Glomerular endothelial cell (primary cell): ENCODE data around the gene AOAH. TPM values are rescaled to one million over a fixed set of nuclear protein-coding genes. Genes with fewer than 3 reads are reported as not detected.

Source experiments
- DNase-seq: peaks from one replicate; pipeline ENCODE4 v3.0.0-alpha.2; 2011; ENCODE audit warnings: low read depth, low spot score; ENCODE audit errors: extremely low read depth
- total RNA-seq: library from RNA; depleted of rRNA; stranded (reverse); fragments of >200 nt; gene quantifications from 2 replicates; pipeline ENCODE4 v1.2.3, GENCODE V29; 2015

The AOAH gene
- total RNA-seq, 1 donor from 2014 or later, result 0.64 TPM

DNA sequence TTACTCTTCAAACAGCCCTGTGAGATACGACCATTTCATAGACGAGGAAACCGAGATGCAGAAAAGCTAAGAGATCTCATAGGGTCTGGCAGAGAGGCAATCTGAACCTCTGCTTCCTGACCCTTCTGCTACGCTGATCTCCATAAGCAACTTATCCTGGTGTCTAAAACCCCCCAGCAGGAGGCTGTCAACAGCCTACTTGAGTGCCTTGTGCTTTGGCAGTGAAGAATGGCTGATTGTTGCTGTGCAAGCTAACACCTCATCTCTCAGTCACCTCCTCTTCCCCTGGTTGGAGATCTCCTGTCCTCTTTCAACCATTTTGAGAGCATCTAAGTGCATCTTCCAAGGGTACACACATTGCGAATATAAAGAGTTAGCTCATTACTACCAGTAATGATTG, 86.2 kb downstream of the AOAH start:
- DNase-seq, result no peak

DNA sequence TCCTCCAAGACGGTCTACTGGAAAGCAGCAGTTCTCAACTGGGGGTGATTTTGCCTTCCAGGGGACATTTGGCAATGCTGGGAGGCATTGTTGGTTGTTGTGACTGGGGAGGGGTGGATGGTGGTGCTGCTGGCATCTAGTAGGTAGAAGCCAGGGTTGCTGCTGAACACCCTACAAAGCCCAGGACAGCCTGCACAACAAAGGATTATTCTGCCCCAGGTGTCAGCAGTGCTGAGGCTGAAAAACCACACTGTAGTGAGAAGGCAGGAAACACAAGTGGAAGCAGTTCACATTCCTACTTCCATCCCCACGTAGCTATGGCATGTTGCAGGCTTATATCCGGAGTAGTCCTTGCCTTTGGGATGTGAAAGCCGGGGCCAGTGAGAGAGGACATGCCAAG, 86.9 kb downstream of the AOAH start:
- no peak for DNase-seq

DNA sequence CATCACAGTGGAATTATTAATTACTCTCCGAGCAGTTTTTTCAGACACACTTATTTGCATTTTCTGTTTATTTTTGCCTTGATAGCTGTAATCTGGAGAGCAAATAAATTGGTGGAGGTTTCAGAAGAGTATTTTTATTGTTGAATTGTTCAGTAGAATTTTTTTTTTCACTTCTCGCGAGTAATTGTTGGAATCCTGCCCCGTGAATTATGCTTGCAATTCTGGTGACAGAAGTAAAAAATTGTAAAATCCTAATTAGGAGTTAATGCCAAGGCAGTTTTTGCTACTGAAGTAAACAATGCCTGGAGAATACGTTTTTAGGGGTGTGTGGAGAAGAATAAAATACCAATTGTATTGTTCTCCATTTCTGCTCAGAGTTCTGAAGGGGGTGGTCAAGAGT, 88.2 kb downstream of the AOAH start:
- no peak for DNase-seq

DNA sequence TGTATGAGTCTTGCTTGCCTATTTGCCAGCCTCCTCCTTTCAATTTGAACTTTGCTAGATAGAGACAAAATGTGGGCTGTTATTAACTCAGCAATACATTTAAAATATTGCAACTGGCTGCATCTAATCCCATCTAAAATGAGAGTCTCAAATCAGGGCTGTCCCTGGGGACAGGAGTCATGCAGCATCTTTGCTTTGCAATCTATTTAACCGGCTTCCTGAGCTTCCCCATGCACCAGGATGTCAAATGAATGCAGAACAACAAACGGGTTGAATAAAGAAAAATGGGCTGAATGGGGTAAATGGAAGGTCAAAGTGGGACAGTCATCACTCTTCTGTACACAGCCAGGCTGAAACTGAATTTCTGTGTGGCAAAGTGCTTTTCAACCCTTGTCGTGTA, 89.2 kb downstream of the AOAH start:
- no peak for DNase-seq

DNA sequence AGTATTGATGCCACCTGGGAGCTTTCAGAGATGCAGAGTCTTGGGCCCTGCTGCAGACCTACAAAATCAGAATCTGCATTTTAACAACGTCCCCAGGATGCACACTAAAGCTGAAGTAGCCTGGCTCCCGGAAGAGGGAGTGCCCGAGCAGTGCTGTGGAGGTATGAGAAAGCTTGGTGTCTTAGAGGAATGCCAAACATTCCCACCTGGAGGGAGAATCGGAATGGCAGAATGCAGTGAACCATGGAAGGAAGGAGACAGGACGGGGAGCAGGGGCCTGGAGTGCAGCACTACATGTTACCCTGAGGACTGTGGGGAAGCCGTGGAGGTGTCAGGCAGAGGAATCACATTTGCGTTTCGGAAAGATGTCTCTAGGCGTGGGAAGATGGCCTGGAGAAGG, 90.9 kb downstream of the AOAH start:
- DNase-seq, result no peak

DNA sequence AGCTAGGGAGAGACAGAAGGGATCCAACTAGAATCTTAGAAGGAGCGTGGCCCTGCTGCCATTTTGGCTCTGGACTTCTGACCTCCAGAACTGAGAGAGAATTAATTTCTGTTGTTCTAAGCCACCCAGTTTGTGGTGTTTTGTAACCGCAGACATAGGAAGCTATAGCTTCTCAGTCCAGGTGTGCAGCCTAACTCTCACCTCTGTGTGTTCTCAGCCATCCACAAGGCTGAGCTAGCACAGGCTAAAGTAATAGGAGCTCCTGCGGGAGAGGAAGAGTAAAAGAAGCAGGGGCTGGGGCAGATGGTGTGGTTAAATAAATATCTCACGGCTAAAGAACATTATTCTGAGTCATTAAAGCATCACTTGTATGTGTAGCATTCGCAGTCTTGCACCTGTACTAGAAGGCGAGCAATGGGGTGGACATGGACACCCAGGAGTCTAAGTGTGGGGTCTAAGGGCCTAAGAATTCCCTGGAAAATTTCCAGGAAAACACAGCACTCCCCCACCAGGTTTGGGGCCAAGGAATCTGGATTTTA, 94.1 kb downstream of the AOAH start:
- DNase-seq, result no peak

DNA sequence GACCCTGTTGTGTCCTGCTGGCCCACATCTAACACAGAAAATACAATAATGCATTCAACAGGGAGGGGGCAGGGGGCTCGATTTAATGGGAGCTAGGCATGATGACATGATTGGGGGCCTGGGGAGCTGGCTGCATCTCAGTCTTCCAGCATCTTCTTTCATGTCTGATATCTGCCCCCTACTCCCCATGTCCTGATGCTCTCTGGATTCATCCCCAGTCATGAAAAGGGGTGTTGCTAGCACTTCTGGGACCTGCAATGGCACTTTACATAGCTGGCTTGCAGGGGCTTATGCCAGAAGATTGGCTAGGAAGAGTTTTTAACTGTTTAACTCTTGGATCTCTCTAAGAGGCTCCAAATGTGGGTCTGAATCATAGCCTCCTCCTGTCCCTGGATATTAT, 94.9 kb downstream of the AOAH start:
- no peak for DNase-seq

DNA sequence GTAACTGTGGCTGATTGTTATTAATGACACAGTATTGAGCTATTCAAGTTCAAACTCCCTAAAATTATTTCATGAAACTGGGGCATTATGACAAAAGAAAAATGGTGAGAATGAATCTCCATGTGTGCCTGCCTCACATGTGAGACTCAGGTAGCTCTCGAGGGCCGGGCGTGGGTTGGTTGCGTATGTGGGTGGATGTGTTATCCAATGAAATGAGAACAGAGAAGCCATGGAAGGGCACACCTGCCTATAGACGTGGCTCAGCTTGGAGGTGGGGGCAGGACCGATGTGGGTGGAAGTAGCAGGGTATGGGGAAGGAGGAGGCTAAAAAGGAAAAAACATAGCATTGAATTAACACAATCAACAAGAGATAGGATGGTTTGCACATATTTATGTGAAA, 96.5 kb downstream of the AOAH start:
- DNase-seq, result no peak

DNA sequence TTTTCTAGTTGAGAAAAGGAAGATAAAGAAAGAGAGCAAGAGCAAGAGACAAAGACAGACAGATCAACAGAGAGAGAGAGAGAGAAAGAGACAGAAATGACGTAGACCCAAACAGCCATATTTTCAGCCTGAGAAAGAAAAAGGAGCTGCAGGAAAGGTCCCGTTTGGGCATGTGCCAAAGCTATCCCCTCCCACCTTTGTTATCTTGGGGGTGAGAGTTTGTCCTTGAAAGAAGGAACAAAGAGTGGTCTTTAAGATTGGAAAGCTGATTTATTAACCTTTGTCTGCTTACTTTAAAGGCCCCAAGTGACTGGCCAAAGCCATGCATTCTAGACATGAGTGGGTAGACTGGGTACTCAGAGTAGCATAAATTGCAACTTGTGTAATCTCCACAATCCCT, 98.2 kb downstream of the AOAH start:
- DNase-seq, result no peak

DNA sequence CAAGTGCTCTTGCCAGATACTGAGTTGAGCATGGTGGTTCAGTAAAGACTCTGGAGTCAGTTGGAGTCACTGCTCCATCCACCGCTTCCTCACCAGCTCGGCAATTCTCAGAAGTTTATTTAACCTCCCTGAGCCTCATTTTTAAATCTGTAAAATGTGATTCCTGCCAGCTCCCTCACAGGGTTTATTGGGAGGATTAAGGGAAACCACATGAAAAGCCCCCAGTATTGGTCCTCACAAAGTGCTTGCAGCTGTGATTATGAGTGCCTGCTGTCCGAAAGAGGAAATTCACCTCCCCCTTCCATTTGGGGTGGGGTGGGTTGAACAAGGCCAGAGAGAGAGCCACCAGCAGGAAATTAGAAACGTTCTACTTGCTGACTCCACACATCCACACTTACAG, 99.0 kb downstream of the AOAH start:
- no peak for DNase-seq

DNA sequence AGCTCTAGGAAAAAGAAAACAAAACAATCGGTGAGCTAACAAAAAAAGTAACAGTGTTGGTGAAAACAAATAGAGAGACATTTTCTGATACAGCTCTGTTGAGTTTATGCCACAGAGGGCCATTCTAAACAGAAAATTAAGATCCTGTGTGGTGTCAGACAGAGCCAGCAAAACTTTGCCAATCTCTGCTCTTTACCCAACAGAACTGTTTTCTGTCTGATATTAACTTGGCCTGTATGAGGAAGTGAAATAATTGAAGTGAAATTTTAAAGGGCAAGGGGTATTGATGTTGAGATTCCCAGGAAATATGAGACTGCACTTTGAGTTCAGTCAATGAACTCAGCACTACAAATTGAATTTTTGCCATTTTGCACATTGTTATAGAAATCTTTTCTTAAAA, 101.0 kb downstream of the AOAH start:
- DNase-seq, result no peak

DNA sequence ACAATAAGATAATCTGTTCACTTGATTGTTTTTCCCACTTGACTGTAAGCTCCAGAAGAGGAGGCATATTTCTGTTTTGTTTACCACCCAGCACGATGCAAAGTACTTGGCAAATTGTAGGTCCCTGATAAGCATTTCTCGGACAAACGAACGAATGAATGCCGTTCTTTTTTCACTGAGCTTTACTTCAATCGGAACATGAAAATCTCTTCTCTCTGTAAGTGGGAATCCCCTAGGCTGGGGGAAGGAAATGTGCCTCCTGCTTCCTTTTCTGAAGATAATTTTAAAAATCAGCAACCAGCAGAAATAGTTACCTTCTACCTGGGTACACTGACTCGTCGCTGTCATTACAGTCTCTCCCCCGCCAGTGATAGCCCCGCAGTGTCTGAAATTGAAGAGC, 102.9 kb downstream of the AOAH start:
- DNase-seq, result no peak

DNA sequence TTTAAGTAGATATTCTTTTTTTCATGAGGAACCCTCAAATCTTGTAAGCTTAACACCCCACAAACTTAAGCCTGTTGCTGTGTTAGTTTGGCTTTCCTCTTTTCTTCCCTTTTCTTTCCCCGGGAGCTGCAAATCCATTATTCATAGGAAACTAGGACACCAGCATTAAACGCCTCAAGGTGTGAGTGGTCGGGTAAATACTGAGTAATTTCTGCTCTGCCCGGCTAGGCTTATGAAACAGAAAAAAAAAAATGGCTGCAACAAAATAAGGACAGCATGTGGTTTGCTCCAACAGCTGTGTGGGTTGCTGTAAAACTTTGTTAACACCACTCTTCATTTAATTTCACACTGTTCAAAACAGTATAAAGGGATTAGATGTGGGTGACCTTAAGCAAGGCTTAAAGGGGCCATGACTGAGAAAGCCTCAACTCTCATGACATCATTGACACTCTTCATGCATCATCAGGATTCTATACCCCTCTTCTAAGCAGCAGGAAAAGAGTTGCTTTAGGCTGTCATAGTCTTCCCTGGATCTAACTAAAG, 104.1 kb downstream of the AOAH start:
- no peak for DNase-seq

DNA sequence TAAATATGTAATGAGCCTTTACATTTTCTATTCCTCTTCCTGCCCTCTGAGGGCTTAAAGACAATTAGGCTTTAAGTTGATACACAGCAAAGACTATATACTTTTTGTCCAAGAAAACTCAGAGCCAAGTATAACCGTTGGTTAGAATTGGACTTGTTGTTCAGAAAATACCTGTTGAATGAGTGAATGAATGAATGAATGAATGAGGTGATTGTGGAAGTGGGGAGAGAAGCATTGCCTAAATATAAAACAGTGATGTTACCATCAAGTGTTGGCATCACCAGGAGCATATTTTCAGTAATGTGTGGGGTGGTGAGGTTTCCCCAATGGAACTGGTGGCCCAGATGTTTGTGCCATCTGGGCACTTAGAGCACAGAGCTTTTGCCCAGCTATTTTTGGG, 106.9 kb downstream of the AOAH start:
- DNase-seq, result no peak

DNA sequence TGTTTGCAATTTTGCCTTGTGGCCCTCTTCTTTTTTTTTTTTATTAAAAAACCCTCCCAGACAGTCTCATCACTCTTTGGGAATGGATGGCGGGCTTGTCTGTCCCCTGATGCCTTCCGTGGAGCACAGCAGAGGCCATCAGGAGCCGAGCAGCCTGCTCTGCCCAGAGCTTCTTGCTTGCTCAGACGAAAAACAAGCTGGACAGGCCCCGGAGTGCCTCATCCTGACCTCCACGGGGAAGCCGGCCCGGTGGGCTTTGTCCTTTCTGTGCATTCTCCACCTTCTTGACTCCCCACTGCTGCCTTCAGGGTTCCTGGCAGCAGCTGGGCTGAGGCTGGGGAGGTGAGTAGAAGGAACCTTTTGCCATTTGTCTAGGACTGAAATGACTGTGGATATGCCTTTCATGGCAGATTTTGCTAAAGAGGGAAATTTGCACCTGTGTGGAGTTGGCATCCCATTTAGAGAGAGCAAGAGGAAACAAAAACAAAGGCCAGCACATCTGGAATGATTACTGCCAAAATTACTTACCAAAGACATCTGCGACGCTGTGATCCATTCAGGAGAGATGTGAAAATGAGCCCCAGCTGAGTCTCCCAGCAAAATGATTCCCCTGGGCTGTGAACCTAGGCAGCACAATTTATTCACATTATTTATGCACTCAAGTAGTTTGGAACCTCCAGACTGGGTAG, 108.3 kb downstream of the AOAH start:
- no peak for DNase-seq

DNA sequence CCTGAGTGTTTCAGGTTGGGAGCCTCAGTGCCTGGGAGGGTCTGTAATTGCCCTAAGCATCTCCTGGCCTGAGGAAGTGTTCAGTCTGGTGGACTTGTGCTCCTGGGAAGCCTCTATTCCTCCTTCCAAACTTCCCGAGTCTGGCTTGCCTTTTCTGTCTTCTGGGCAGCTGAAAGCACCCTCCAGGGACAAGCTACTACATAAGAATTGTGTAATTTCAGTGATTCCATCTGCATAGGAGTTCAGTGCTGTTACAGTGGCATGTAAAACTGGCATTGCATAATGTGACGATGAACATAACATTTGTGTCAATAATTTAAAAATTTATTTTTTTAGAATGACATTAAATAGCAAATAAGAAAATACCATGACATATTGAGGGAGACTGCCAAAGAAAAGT, 109.3 kb downstream of the AOAH start:
- no peak for DNase-seq

DNA sequence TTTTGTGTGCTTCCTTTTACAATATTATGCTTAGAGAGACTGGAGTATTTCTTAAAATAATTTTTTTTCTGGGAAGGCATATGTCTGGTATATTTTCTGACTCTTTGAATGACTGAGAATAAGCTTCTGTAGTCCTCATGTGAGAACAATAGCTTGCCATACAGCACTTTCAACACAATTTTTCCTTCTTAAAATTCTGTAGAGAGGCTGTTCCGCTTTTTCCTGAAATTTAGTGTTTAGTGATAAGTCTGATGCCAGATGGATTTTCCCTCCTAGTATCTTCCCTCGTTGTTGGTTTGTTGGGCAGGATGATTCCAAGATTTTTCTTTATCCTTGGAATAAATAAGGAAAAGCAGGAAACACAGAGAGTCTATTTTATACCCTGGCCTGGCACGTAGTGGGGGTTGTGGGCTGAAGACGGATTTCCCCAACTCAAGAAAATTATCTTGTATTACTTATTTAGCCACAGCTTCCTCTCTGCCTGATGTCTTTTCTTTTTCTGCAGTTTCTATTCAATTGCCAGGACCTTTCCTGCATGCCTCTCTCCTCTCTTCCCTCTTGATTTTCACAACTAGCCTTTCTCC, 111.2 kb downstream of the AOAH start:
- no peak for DNase-seq

DNA sequence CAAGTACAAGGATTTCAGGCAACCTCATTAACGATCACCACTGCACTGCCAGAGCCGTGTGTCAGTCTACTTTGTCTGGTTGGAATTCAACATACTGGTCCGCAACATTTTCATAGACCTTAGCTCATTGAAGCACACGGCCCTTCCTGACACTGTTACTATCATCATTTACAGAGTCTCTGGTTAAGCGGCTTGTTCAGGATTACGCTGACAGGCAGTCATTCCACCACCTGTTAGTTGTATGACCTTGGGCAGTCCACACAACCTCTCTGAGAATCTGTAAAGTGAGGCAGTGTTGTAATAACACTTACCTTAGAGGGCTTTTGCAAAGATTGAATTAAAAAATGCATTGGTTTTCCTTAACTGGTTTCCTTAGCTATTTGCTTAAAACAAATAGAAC, 112.6 kb downstream of the AOAH start:
- no peak for DNase-seq

DNA sequence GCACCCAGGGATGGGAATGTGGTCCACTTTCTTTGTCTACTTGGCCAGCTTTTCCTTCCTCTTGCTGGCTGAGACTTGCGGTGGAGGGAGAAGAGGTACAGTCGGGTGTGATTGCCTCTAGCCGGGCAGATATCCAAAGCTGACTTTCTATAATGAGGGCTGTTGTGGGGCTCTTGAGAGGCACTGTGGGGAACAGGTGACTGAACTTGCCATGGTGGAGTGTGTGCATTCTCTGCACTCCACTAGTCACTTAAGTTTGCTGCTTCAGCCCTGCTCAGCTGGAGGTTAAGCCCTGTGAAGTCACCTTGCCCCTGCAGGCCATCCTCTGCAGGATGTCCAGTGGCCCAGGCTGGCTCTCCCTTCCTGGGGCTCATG, 116.6 kb downstream of the AOAH start:
- no peak for DNase-seq

DNA sequence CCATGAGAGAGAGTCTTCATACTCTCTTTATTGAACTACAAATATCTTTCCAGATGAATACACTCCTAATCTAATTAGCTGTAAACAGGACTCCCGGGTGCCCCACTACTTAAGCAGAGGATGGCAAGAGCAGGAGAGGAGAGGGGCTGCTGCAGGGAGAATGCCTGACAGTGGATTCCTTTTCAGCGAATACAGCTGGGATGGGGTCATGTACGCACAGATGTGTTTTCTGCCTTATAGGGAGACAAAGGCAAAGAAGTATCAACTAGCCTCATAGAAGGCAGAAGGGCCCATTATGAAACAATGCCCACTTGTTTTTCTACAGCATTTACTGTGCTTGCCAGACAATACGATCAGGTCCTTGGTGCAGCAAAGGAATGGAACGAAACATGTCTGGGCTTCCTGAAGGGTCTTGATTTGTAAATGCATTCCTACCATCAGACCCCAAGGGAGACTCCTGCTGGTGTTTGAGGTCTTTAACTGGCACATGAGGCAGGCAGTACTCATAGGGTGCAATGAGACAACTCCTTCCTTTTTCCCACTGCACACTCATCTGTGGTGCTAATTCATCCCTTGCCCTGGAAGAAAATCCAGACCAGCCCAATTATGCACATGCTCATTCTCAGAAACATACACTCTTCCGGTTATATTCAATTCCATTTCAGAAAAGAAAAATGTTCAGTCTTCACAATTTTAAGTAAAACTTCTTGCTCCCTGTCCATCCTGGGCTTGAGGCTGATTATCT, 117.1 kb downstream of the AOAH start:
- DNase-seq, result no peak

DNA sequence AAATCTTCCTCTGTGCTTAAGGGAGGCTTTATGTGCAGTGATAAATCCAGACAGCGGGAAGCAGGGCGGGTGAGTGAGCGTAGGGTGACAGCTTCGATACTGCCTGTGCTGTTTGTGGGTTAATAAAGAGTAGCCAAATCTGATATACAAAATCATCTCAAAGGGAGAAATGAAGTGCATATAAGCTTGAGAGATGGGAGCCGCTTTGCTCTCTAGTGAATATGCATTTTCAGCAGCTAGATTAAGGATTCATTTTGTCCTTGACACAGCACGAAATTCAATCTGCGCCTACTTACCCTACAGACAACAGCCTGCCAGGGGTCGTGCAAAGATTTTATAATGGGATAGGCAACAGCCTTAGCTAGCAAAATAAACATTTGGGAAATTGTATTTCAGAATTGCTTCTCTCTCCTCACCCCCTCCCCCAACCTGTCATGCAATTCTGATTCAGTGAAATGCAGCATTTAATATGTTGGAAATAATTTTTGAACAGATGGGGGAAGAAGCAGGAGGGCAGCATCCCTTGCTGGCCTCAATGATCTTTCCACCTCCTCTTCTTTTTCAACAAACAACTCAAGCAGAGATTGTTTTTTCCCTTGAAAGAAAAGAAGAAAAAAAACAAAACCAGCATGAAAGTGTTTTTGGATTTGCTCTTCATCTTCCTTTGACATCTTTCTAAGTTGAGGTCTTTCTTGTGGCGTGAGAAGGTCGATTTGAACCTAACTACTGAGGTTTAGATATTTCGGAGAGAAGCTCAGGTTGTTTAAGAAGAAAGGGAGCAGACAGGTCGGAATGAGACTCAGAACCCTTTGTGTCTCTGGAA, 117.9 kb downstream of the AOAH start:
- no peak for DNase-seq
